Smooth muscle cell (in vitro differentiated cells): ENCODE results near the gene KRT79. TPM values are rescaled to one million over a fixed set of nuclear protein-coding genes. Genes with fewer than 3 reads are reported as not detected.
"Not testable (repeated sequence)": the region's sequence is repeated elsewhere in the genome, so short reads cannot be mapped to it uniquely, and the experiment has no call there.

Experiments
- DNase-seq: peaks from one replicate; lab custom pipeline; 2025; ENCODE audit not compliant: unreplicated experiment; lab: John Stamatoyannopoulos, UW
- H2AFZ ChIP-seq: fragments of 200-600 bp; sonication (generic); 2 replicates; pipeline ENCODE4 v1.6.0; 2016; ENCODE audit warnings: antibody characterized with exemption, low read depth, mild to moderate bottlenecking
- H3F3A ChIP-seq: fragments of 200-600 bp; sonication (generic); 2 replicates; pipeline ENCODE4 v1.6.0; 2017; ENCODE audit warnings: antibody characterized with exemption, low read depth
- H3K27ac ChIP-seq: fragments of 200-600 bp; sonication (generic); 2 replicates; pipeline ENCODE4 v1.5.1; 2016; ENCODE audit warnings: low read depth, mild to moderate bottlenecking
- H3K27me3 ChIP-seq: fragments of 200-600 bp; sonication (generic); 2 replicates; pipeline ENCODE4 v1.6.1; 2016; ENCODE audit warnings: low read depth, mild to moderate bottlenecking
- H3K36me3 ChIP-seq: fragments of 200-600 bp; sonication (generic); 2 replicates; pipeline ENCODE4 v1.5.1; 2016; ENCODE audit warnings: low read depth
- H3K4me1 ChIP-seq: fragments of 200-600 bp; sonication (generic); 2 replicates; pipeline ENCODE4 v1.5.1; 2016; ENCODE audit warnings: low read depth
- H3K4me2 ChIP-seq: fragments of 200-600 bp; sonication (generic); 2 replicates; pipeline ENCODE4 v1.6.0; 2016; ENCODE audit warnings: mild to moderate bottlenecking
- H3K4me3 ChIP-seq: fragments of 200-600 bp; sonication (generic); 2 replicates; pipeline ENCODE4 v1.5.1; 2016; ENCODE audit warnings: mild to moderate bottlenecking
- H3K79me2 ChIP-seq: fragments of 200-600 bp; sonication (generic); 2 replicates; pipeline ENCODE4 v1.6.0; 2016; ENCODE audit warnings: low read depth, mild to moderate bottlenecking
- H3K9ac ChIP-seq: fragments of 200-600 bp; sonication (generic); 2 replicates; pipeline ENCODE4 v1.6.0; 2016; ENCODE audit warnings: low read depth
- H3K9me3 ChIP-seq: fragments of 200-600 bp; sonication (generic); replicated peaks from 2 replicates; pipeline ENCODE4 v1.5.1; 2016; ENCODE audit warnings: low read depth
- H4K20me1 ChIP-seq: fragments of 200-600 bp; sonication (generic); 2 replicates; pipeline ENCODE4 v1.6.0; 2016; ENCODE audit warnings: low read depth
- WGBS: methylation state at CpG from one replicate; pipeline ENCODE4 v1.1.7; 2016; ENCODE audit warnings: low lambda C conversion rate; 5-methylcytosine and 5-hydroxymethylcytosine counted together
- polyA plus RNA-seq: library from polyadenylated mRNA; unstranded; fragments of >200 nt; fragmentation: Nextera tagmentation; extraction: Ambion mirVana; gene quantifications from 2 replicates; pipeline ENCODE4 v1.2.1, GENCODE V29; 2016
- total RNA-seq: library from RNA; depleted of rRNA; stranded (reverse); fragments of >200 nt; gene quantifications from 2 replicates; pipeline ENCODE4 v1.2.3, GENCODE V29; 2014
- TF ChIP-seq, protein P1 (sequence below): fragments of 200-600 bp; sonication (generic); IDR thresholded peaks from 2 replicates; pipeline ENCODE4 v1.5.1; 2017; ENCODE audit warnings: borderline replicate concordance, mild to moderate bottlenecking, antibody characterized with exemption; ENCODE audit not compliant: insufficient read depth, poor library complexity, severe bottlenecking

KRT79 gene
- 0.85 and 3.4 TPM in 2 replicates for total RNA-seq
- 4.1 and 5.5 TPM in 2 replicates for polyA plus RNA-seq

- Histone ChIP-seq H3K27me3 (no peaks in the 10 kb centered on the region), H3K4me1 (peaks cover 16% of the 10 kb centered on the region), H3K79me2 (no peaks in the 10 kb centered on the region), H3K36me3 (no peaks in the 10 kb centered on the region), H3K4me3 (no peak within 1 kb of the TSS), H3F3A (peaks cover 4% of the 10 kb centered on the region), H3K9me3 (no peaks in the 10 kb centered on the region), H4K20me1 (no peaks in the 10 kb centered on the region), H3K27ac (peak within 1 kb of the TSS; percentile 97), H3K4me2 (no peak within 1 kb of the TSS), H3K9ac (peak within 1 kb of the TSS; percentile 67), H2AFZ (no peak within 1 kb of the TSS)
- WGBS, result 94% methylated on average over 22 of the region's 22 CpGs
- no peak for DNase-seq
- TF ChIP-seq, protein P1, sequence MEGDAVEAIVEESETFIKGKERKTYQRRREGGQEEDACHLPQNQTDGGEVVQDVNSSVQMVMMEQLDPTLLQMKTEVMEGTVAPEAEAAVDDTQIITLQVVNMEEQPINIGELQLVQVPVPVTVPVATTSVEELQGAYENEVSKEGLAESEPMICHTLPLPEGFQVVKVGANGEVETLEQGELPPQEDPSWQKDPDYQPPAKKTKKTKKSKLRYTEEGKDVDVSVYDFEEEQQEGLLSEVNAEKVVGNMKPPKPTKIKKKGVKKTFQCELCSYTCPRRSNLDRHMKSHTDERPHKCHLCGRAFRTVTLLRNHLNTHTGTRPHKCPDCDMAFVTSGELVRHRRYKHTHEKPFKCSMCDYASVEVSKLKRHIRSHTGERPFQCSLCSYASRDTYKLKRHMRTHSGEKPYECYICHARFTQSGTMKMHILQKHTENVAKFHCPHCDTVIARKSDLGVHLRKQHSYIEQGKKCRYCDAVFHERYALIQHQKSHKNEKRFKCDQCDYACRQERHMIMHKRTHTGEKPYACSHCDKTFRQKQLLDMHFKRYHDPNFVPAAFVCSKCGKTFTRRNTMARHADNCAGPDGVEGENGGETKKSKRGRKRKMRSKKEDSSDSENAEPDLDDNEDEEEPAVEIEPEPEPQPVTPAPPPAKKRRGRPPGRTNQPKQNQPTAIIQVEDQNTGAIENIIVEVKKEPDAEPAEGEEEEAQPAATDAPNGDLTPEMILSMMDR, result no peak
Observed at GRCh38 chr12:52833922-52834726, at the start of gene KRT79. KRT79 (minus strand) TSS chr12:52834311; CDS start chr12:52834260, 51 bp downstream.

GRCh38 chr12:52880499-52880898 is 46.4 kb upstream of the KRT79 start:
- not testable (repeated sequence) for H3K79me2 ChIP-seq, H3K4me3 ChIP-seq, H3K9me3 ChIP-seq, H2AFZ ChIP-seq, DNase-seq, H4K20me1 ChIP-seq, H3F3A ChIP-seq, H3K4me2 ChIP-seq, H3K36me3 ChIP-seq, H3K9ac ChIP-seq, H3K27me3 ChIP-seq, H3K27ac ChIP-seq, H3K4me1 ChIP-seq
- WGBS, result 82% methylated on average over 8 of the region's 8 CpGs

DNA sequence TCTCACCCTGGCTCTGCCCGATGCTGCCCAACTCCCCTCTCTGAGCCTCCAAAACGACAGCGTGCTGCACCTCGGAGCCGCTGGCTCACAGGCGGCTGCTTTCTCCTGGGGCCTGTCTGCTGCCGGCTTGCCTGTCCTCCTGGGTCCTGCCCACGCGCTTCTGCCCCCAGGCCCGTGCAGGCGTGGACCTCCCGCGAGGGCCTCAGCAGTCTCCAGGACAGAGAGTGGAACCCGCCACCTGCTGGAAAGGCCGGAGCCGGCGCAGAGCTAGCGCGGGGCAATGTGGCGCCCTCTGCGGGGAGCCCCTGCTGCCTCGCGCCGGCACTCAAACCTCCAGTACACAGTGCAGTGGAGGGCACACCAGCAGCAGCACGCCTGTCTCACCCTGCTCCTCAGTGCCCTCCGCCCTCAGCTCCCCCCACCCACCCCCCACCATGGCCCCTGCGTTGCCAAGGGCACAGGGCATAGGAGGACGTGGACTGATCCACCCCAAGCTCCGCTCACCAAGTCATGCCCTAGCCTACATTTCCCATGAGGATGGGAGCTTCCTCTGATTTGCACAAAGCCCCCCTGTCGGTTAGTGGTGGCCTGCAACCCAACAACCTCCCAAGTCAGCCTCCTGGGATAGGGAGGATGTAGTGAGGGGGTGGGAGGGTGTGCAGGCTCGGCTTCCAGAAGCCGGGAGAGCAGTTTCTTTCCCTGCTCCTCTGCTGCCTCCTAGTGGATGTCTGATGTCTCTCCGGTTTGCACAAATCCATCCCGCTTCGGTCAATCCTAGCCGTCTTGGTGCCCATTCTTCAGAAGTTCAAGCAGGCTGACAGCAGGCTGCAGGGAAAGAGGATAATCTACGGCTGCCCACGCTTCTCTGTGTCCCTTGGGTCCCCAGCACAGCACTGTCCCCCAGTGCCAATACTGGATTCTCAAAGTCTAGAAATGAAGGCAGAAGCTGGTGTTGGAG is 45.6 kb upstream of the KRT79 start:
- H3K27me3 ChIP-seq, result no peaks in the 10 kb centered on the region
- H3K27ac ChIP-seq, result no peak overlapping the region
- H3K9me3 ChIP-seq, result no peaks in the 10 kb centered on the region

More for the DNA sequence above, 45.6 kb upstream of the KRT79 start:
- Histone ChIP-seq H4K20me1 (no peaks in the 10 kb centered on the region), H3K4me1 (peaks cover 6% of the 10 kb centered on the region), H3K9ac (no peak overlapping the region), H3K36me3 (no peaks in the 10 kb centered on the region), H3F3A (peaks cover 9% of the 10 kb centered on the region), H2AFZ (peak overlapping the region; percentile 60), H3K4me2 (peak overlapping the region; percentile 84), H3K4me3 (peak overlapping the region; percentile 38), H3K79me2 (no peaks in the 10 kb centered on the region)
- WGBS, result 6% methylated on average over 26 of the region's 38 CpGs
- DNase-seq, result peak; percentile 66
- TF ChIP-seq, protein P1, result peak; percentile 67
